NCI-H226 (cell line): ENCODE measurements around the gene LBP.
"Not testable (repeated sequence)": the region's sequence is repeated elsewhere in the genome, so short reads cannot be mapped to it uniquely, and the experiment has no call there.

Source experiments
- DNase-seq: peaks from one replicate; pipeline ENCODE4 v3.0.0-alpha.2; 2015

The LBP gene

GRCh38 chr20:38402089-38402488 is 55.8 kb downstream of the LBP start:
- DNase-seq = no peak

- no peak for DNase-seq
Measured at GRCh38 chr20:38402816-38403215, 56.5 kb downstream of the LBP start.

- DNase-seq = no peak
Measured at GRCh38 chr20:38404016-38404415, 57.7 kb downstream of the LBP start.

GRCh38 chr20:38405132-38405531 is 58.9 kb downstream of the LBP start:
- no peak for DNase-seq

GRCh38 chr20:38406476-38406875 is 60.2 kb downstream of the LBP start:
- no peak for DNase-seq

- DNase-seq = no peak
Measured at GRCh38 chr20:38407321-38407720, 61.0 kb downstream of the LBP start.

GRCh38 chr20:38407822-38408221 is 61.5 kb downstream of the LBP start:
- DNase-seq = not testable (repeated sequence)

- DNase-seq = no peak
Measured at GRCh38 chr20:38412877-38413577, 66.7 kb downstream of the LBP start.

GRCh38 chr20:38414769-38415450 is 68.6 kb downstream of the LBP start:
- no peak for DNase-seq

GRCh38 chr20:38418509-38419204 is 72.4 kb downstream of the LBP start:
- DNase-seq = peak; percentile 47

GRCh38 chr20:38420388-38421085 is 74.3 kb downstream of the LBP start:
- no peak for DNase-seq

GRCh38 chr20:38421915-38422314 is 75.6 kb downstream of the LBP start:
- no peak for DNase-seq

GRCh38 chr20:38423541-38423940 is 77.3 kb downstream of the LBP start:
- DNase-seq = no peak

- DNase-seq = no peak
Measured at GRCh38 chr20:38424401-38424800, 78.1 kb downstream of the LBP start.

- DNase-seq = peak; percentile 70
Measured at GRCh38 chr20:38426006-38426897, 80.0 kb downstream of the LBP start.
